CD4-positive, CD25-positive, alpha-beta regulatory T cell (primary cell): Measurements from ENCODE around the gene SNTB2. TPM values are rescaled to one million over a fixed set of nuclear protein-coding genes. Genes with fewer than 3 reads are reported as not detected.

Source experiments
- ATAC-seq, 2 donors: fragments of 150-1000 bp; cut with Tn5 transposase; one replicate each; pipeline ENCODE4 v1.10.0; 2021; ENCODE audit warnings: low read depth in 2 of 2, moderate number of reproducible peaks in 2 of 2, moderate library complexity in 1 of 2
- DNase-seq, 3 donors: peaks; one replicate each; pipeline versions ENCODE4 v3.0.0 to v3.0.0-alpha.2; 2012 to 2022; ENCODE audit warnings: mixed read lengths in 1 of 3
- H3K27ac ChIP-seq: one replicate; pipeline ENCODE4 v1.7.0; 2013; ENCODE audit warnings: mild to moderate bottlenecking, low read length; ENCODE audit not compliant: insufficient read depth, poor library complexity, severe bottlenecking
- H3K27me3 ChIP-seq: one replicate; pipeline ENCODE4 v1.7.0; 2013; ENCODE audit warnings: low read length; ENCODE audit not compliant: control insufficient read depth, insufficient read depth
- H3K36me3 ChIP-seq: one replicate; pipeline ENCODE4 v1.7.0; 2013; ENCODE audit warnings: mild to moderate bottlenecking, low read length, moderate library complexity; ENCODE audit not compliant: control insufficient read depth, insufficient read depth
- H3K4me1 ChIP-seq: 2 replicates; pipeline ENCODE4 v1.7.0; 2013; ENCODE audit warnings: mild to moderate bottlenecking, low read length; ENCODE audit not compliant: insufficient read depth, control insufficient read depth, poor library complexity, severe bottlenecking
- H3K4me3 ChIP-seq: one replicate; pipeline ENCODE4 v1.7.0; 2013; ENCODE audit warnings: low read depth, mild to moderate bottlenecking, low read length, moderate library complexity
- H3K9me3 ChIP-seq, 2 experiments: 1 replicate in 1 of 2; 2 replicates in 1 of 2; pipeline ENCODE4 v1.7.0; 2013; ENCODE audit warnings: low read length in 2 of 2, mild to moderate bottlenecking in 1 of 2, moderate library complexity in 1 of 2; ENCODE audit not compliant: control insufficient read depth in 2 of 2
- H3K27ac Mint-ChIP-seq, 3 donors: one replicate each; pipeline ENCODE4 v1.8.0; 2020 to 2022; ENCODE audit warnings: mild to moderate bottlenecking in 3 of 3, mixed read lengths in 3 of 3, moderate library complexity in 2 of 3
- H3K27me3 Mint-ChIP-seq: one replicate; pipeline ENCODE4 v1.8.0; 2022; ENCODE audit warnings: mild to moderate bottlenecking, mixed read lengths
- H3K36me3 Mint-ChIP-seq: one replicate; pipeline ENCODE4 v1.8.0; 2020; ENCODE audit warnings: mixed read lengths
- H3K4me1 Mint-ChIP-seq, 4 donors: one replicate each; pipeline ENCODE4 v1.8.0; 2020 to 2022; ENCODE audit warnings: mixed read lengths in 4 of 4, mild to moderate bottlenecking in 1 of 4
- H3K4me3 Mint-ChIP-seq, 4 donors: one replicate each; pipeline ENCODE4 v1.8.0; 2020 to 2022; ENCODE audit warnings: mild to moderate bottlenecking in 4 of 4, mixed read lengths in 4 of 4, moderate library complexity in 3 of 4
- H3K9me3 Mint-ChIP-seq, 7 donors: one replicate each; pipeline ENCODE4 v1.8.0; 2020 to 2022; ENCODE audit warnings: mixed read lengths in 7 of 7, mild to moderate bottlenecking in 3 of 7, moderate library complexity in 2 of 7
- polyA plus RNA-seq, 4 donors: library from polyadenylated mRNA; unstranded; fragments of 300-500 nt; fragmentation: Illumina TruSeq; gene quantifications; one replicate each; pipeline ENCODE4 v1.2.3, GENCODE V29; 2021
- total RNA-seq: library from RNA; stranded (reverse); gene quantifications from one replicate; pipeline ENCODE4 v1.2.3, GENCODE V29; 2022

Gene SNTB2
- total and polyA plus RNA-seq, 5 donors from 2014 or later = 5.9 to 25.9 (median 7.7) TPM

- Histone ChIP-seq H3K27me3 (no peaks in the 10 kb centered on the region), H3K36me3 (peaks cover 37% of the 10 kb centered on the region), H3K4me1 (peaks cover 52% of the 10 kb centered on the region), H3K4me3 (peak overlapping the region; percentile 4), H3K9me3 (no peaks in the 10 kb centered on the region), H3K27ac (peak overlapping the region; percentile 47)
- H3K4me1 Mint-ChIP-seq = peaks cover 0 to 56% (median 14%) of the 10 kb centered on the region in 4 donors
- H3K36me3 Mint-ChIP-seq = peaks cover 5% of the 10 kb centered on the region
- H3K9me3 Mint-ChIP-seq = no peaks in the 10 kb centered on the region
- H3K27ac Mint-ChIP-seq = peak overlapping the region in 1 of 3 donors; percentile 82
- ATAC-seq (no peak), DNase-seq (no peak)
- no peaks in the 10 kb centered on the region for H3K27me3 Mint-ChIP-seq
- H3K4me3 Mint-ChIP-seq = peak overlapping the region in 3 of 4 donors; percentile 47 to 87 (median 48)
These were observed 140.8 kb downstream of the SNTB2 start for GRCh38 chr16:69327585-69328310.

- Histone ChIP-seq H3K4me1 (peaks cover 52% of the 10 kb centered on the region), H3K27ac (no peak overlapping the region), H3K27me3 (no peaks in the 10 kb centered on the region), H3K4me3 (peak overlapping the region; percentile 53), H3K36me3 (peaks cover 38% of the 10 kb centered on the region), H3K9me3 (no peaks in the 10 kb centered on the region)
- Mint-ChIP-seq H3K4me3 (peak overlapping the region; percentile 81 to 87 (median 86)), H3K9me3 (no peaks in the 10 kb centered on the region), H3K36me3 (peaks cover 8% of the 10 kb centered on the region), H3K4me1 (peaks cover 0 to 63% (median 20%) of the 10 kb centered on the region in 4 donors), H3K27me3 (no peaks in the 10 kb centered on the region), H3K27ac (peak overlapping the region in 2 of 3 donors; percentile 38 to 55)
- ATAC-seq (no peak), DNase-seq (no peak)
These were observed 141.9 kb downstream of the SNTB2 start for GRCh38 chr16:69328854-69329316.

GRCh38 chr16:69329369-69330285, 142.7 kb downstream of the SNTB2 start:
- H3K27me3 ChIP-seq = no peaks in the 10 kb centered on the region
- no peaks in the 10 kb centered on the region for H3K9me3 ChIP-seq
- Mint-ChIP-seq H3K36me3 (peaks cover 11% of the 10 kb centered on the region), H3K27me3 (no peaks in the 10 kb centered on the region), H3K4me1 (peaks cover 0 to 65% (median 25%) of the 10 kb centered on the region in 4 donors), H3K9me3 (no peaks in the 10 kb centered on the region), H3K4me3 (peak overlapping the region; percentile 81 to 87 (median 86)), H3K27ac (peak overlapping the region; percentile 38 to 91 (median 55))
- peak overlapping the region; percentile 81 for H3K27ac ChIP-seq
- peaks cover 48% of the 10 kb centered on the region for H3K4me1 ChIP-seq
- peaks cover 39% of the 10 kb centered on the region for H3K36me3 ChIP-seq
- ATAC-seq (peak; percentile 45), DNase-seq (peak in 1 of 3 donors; percentile 58)
- peak overlapping the region; percentile 53 for H3K4me3 ChIP-seq

- H3K4me1 Mint-ChIP-seq = peaks cover 0 to 65% (median 27%) of the 10 kb centered on the region in 4 donors
- peak within 1 kb of the TSS; percentile 52 to 91 (median 55) for H3K27ac Mint-ChIP-seq
- peaks cover 18% of the 10 kb centered on the region for H3K36me3 Mint-ChIP-seq
- H3K27me3 Mint-ChIP-seq = no peaks in the 10 kb centered on the region
- DNase-seq (peak; percentile 78 to 89 (median 87)), ATAC-seq (peak; percentile 95 to 96)
- H3K9me3 Mint-ChIP-seq = no peaks in the 10 kb centered on the region
- peak within 1 kb of the TSS; percentile 81 for H3K27ac ChIP-seq
- no peaks in the 10 kb centered on the region for H3K27me3 ChIP-seq
- no peaks in the 10 kb centered on the region for H3K9me3 ChIP-seq
- peaks cover 42% of the 10 kb centered on the region for H3K36me3 ChIP-seq
- peak within 1 kb of the TSS; percentile 81 to 87 (median 86) for H3K4me3 Mint-ChIP-seq
- peaks cover 48% of the 10 kb centered on the region for H3K4me1 ChIP-seq
- peak within 1 kb of the TSS; percentile 57 for H3K4me3 ChIP-seq
These were observed 143.5 kb downstream of the SNTB2 start, which contains the start of gene PDF for GRCh38 chr16:69330286-69331109. TSS of gene PDF (minus strand) at chr16:69330588. CDS start at chr16:69330570, 18 bp downstream.

GRCh38 chr16:69334696-69335095, 147.7 kb downstream of the SNTB2 start:
- H3K4me1 Mint-ChIP-seq = peaks cover 11 to 64% (median 43%) of the 10 kb centered on the region in 4 donors
- Histone ChIP-seq H3K27ac (no peak overlapping the region), H3K9me3 (no peaks in the 10 kb centered on the region), H3K36me3 (peaks cover 38% of the 10 kb centered on the region), H3K4me3 (no peak overlapping the region), H3K27me3 (no peaks in the 10 kb centered on the region), H3K4me1 (peaks cover 25% of the 10 kb centered on the region)
- ATAC-seq (no peak), DNase-seq (no peak)
- H3K27ac Mint-ChIP-seq = no peak overlapping the region
- H3K27me3 Mint-ChIP-seq = peaks cover 4% of the 10 kb centered on the region
- H3K36me3 Mint-ChIP-seq = peaks cover 22% of the 10 kb centered on the region
- no peaks in the 10 kb centered on the region for H3K9me3 Mint-ChIP-seq
- H3K4me3 Mint-ChIP-seq = peak overlapping the region in 1 of 4 donors; percentile 65

GRCh38 chr16:69338557-69339288, 151.8 kb downstream of the SNTB2 start:
- H3K36me3 Mint-ChIP-seq = peaks cover 29% of the 10 kb centered on the region
- peaks cover 52% of the 10 kb centered on the region for H3K36me3 ChIP-seq

More at GRCh38 chr16:69338557-69339288, 151.8 kb downstream of the SNTB2 start:
- ATAC-seq (no peak), DNase-seq (no peak)
- Mint-ChIP-seq H3K9me3 (no peaks in the 10 kb centered on the region), H3K27ac (peak overlapping the region; percentile 90 to 99 (median 98)), H3K4me1 (peaks cover 11 to 75% (median 56%) of the 10 kb centered on the region in 4 donors), H3K4me3 (peak overlapping the region; percentile 94 to 99 (median 98)), H3K27me3 (peaks cover 5% of the 10 kb centered on the region)
- Histone ChIP-seq H3K4me3 (peak overlapping the region; percentile 92), H3K27me3 (no peaks in the 10 kb centered on the region), H3K27ac (peak overlapping the region; percentile 89), H3K4me1 (peaks cover 29% of the 10 kb centered on the region), H3K9me3 (no peaks in the 10 kb centered on the region)
